Keratinocyte (primary cell): Measurements from ENCODE around the gene FOS.

ENCODE experiments used
- CTCF ChIP-seq, 3 experiments: IDR thresholded peaks in 1 of 3; conservative IDR thresholded peaks in 1 of 3; optimal IDR thresholded peaks in 1 of 3; 2 replicates in 2 of 3; 3 replicates in 1 of 3; pipeline versions ENCODE3 to v1.5.1; 2011; ENCODE audit warnings: low read length in 3 of 3, mild to moderate bottlenecking in 3 of 3, moderate library complexity in 2 of 3, control low read depth in 1 of 3, inconsistent platforms in 1 of 3; ENCODE audit not compliant: insufficient read depth in 2 of 3; ENCODE audit errors: extremely low read depth in 1 of 3
- EZH2 ChIP-seq: IDR thresholded peaks from one replicate; pipeline ENCODE4 v1.6.1; 2012; ENCODE audit warnings: inconsistent platforms, mild to moderate bottlenecking, low read length, moderate library complexity

GRCh38 chr14:75322746-75323145, 44.1 kb downstream of the FOS start:
- TF ChIP-seq CTCF (optimal IDR thresholded peaks at IDR 0.05 in 1 of 3, IDR thresholded peaks at IDR 0.05 in 1 of 3, conservative IDR thresholded peaks at IDR 0.05 in 1 of 3; ENCODE audit: extremely low read depth in 1 of 3, insufficient read depth in 2 of 3, low read length in 3 of 3) (no peak), EZH2 (no peak)
